Osteoblast (primary cell): ENCODE data around the gene GAD2. TPM values are rescaled to one million over a fixed set of nuclear protein-coding genes. Genes with fewer than 3 reads are reported as not detected.

ENCODE experiments used
- DNase-seq: peaks from one replicate; pipeline ENCODE4 v3.0.0; 2011; ENCODE audit warnings: low spot score, mixed read lengths; ENCODE audit not compliant: insufficient read length; ENCODE audit errors: missing footprints
- H2AFZ ChIP-seq: 2 replicates; pipeline ENCODE4 v1.6.0; 2011; ENCODE audit warnings: mild to moderate bottlenecking, low read length
- H3K27ac ChIP-seq: 2 replicates; pipeline ENCODE4 v1.5.1; 2011; ENCODE audit warnings: mild to moderate bottlenecking, low read depth, low read length, moderate library complexity
- H3K27me3 ChIP-seq: 2 replicates; pipeline ENCODE4 v1.6.0; 2012; ENCODE audit warnings: mild to moderate bottlenecking, control low read depth, inconsistent platforms, low read length, moderate library complexity; ENCODE audit not compliant: insufficient read depth
- H3K36me3 ChIP-seq: 2 replicates; pipeline ENCODE4 v1.5.1; 2011; ENCODE audit warnings: mild to moderate bottlenecking, low read length, control low read depth, moderate library complexity; ENCODE audit not compliant: insufficient read depth
- H3K4me1 ChIP-seq: 2 replicates; pipeline ENCODE4 v1.5.1; 2011; ENCODE audit warnings: mild to moderate bottlenecking, low read length, control low read depth, moderate library complexity; ENCODE audit not compliant: insufficient read depth
- H3K4me2 ChIP-seq: 2 replicates; pipeline ENCODE4 v1.6.0; 2011; ENCODE audit warnings: mild to moderate bottlenecking, low read length; ENCODE audit not compliant: insufficient read depth
- H3K4me3 ChIP-seq: fragments of 200-600 bp; sonication (generic); 3 replicates; pipeline ENCODE4 v1.5.1; 2012; ENCODE audit warnings: mild to moderate bottlenecking, low read length, inconsistent platforms; ENCODE audit not compliant: insufficient read depth
- H3K79me2 ChIP-seq: 2 replicates; pipeline ENCODE4 v1.6.0; 2012; ENCODE audit warnings: mild to moderate bottlenecking, low read length, control low read depth, inconsistent platforms; ENCODE audit not compliant: insufficient read depth
- H3K9me3 ChIP-seq: 2 replicates; pipeline ENCODE4 v1.5.1; 2011; ENCODE audit warnings: low read depth, low read length, control low read depth
- H4K20me1 ChIP-seq: 2 replicates; pipeline ENCODE4 v1.6.0; 2012; ENCODE audit warnings: mild to moderate bottlenecking, low read length, control low read depth; ENCODE audit not compliant: insufficient read depth
- total RNA-seq: library from RNA; depleted of rRNA; stranded (reverse); fragments of >200 nt; gene quantifications from 2 replicates; pipeline ENCODE4 v1.2.3, GENCODE V29; 2012
- TF ChIP-seq, protein P1 (sequence below): IDR thresholded peaks from 2 replicates; pipeline ENCODE4 v1.5.1; 2011; ENCODE audit warnings: mild to moderate bottlenecking, low read depth, low read length, moderate library complexity; ENCODE audit errors: extremely low read depth

Gene GAD2
- total RNA-seq, 1 donor = not detected

DNA sequence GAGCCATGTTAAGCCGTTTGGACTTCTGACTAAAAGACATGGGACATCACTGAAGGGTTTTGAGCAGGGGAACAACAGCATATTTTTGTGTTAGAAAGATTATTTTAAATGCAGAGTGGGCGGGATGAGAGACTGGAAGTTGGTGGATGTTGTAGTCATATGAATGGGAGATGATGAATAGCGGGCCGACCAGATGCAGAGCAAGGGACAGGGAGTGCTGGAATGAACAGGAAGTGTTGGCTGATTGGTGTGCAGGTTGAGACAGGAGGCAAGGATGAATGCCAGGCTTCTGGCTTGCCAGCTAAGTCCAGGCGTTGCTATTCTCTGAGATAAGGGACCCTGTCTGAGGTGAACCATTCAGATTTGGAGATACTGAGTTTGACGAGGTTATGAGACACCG lies 38.0 kb downstream of the GAD2 start:
- Histone ChIP-seq H3K9me3 (no peaks in the 10 kb centered on the region), H3K36me3 (no peaks in the 10 kb centered on the region), H3K4me1 (no peaks in the 10 kb centered on the region), H3K4me2 (no peak overlapping the region), H3K27me3 (no peaks in the 10 kb centered on the region), H2AFZ (no peak overlapping the region), H4K20me1 (no peaks in the 10 kb centered on the region), H3K27ac (no peak overlapping the region), H3K4me3 (no peak overlapping the region), H3K79me2 (no peaks in the 10 kb centered on the region)
- TF ChIP-seq, protein P1, sequence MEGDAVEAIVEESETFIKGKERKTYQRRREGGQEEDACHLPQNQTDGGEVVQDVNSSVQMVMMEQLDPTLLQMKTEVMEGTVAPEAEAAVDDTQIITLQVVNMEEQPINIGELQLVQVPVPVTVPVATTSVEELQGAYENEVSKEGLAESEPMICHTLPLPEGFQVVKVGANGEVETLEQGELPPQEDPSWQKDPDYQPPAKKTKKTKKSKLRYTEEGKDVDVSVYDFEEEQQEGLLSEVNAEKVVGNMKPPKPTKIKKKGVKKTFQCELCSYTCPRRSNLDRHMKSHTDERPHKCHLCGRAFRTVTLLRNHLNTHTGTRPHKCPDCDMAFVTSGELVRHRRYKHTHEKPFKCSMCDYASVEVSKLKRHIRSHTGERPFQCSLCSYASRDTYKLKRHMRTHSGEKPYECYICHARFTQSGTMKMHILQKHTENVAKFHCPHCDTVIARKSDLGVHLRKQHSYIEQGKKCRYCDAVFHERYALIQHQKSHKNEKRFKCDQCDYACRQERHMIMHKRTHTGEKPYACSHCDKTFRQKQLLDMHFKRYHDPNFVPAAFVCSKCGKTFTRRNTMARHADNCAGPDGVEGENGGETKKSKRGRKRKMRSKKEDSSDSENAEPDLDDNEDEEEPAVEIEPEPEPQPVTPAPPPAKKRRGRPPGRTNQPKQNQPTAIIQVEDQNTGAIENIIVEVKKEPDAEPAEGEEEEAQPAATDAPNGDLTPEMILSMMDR = no peak
- no peak for DNase-seq

DNA sequence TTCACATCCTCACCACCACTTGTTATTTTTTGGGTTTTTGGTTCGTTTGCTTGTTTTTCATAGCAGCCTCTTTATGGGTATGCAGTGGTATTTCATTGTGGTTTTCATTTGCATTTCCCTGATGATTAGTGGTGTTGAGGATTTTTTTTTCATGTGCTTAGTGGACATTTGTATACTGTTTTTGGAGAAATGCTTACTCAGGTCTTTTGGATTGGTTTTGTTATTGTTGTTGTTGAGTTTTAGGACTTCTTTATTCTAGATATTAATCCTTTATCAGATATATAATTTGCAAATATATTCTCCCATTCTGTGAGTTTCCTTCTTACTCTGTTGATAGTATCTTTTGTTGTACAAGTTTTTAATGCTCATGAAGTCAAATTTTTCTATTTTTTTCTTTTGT lies 42.8 kb downstream of the GAD2 start:
- no peaks in the 10 kb centered on the region for H3K27me3 ChIP-seq
- H2AFZ ChIP-seq = no peak overlapping the region
- DNase-seq = no peak
- no peaks in the 10 kb centered on the region for H3K9me3 ChIP-seq
- H3K4me2 ChIP-seq = no peak overlapping the region
- H3K36me3 ChIP-seq = no peaks in the 10 kb centered on the region
- H3K27ac ChIP-seq = no peak overlapping the region
- TF ChIP-seq, protein P1 = no peak
- H3K4me1 ChIP-seq = no peaks in the 10 kb centered on the region
- H3K79me2 ChIP-seq = no peaks in the 10 kb centered on the region
- no peaks in the 10 kb centered on the region for H4K20me1 ChIP-seq
- H3K4me3 ChIP-seq = no peak overlapping the region

DNA sequence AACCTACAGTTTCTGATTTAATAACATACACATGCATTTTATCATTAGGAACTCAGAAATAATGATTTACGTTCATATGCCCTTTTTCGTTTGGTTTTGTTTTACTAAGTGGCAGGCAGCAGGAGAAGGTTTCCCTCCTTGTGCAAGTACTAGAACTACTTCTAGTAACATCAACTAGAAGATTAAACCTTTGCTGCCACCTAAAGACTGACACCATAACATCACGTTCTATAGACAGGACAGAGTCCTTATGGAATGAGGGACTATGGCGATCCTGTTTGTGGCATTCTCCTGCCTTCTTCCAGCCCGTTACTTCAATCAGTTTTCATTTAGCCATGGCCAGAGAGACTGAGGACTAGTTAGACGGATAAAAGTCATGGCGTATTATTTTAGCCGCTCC lies 53.2 kb downstream of the GAD2 start:
- no peaks in the 10 kb centered on the region for H4K20me1 ChIP-seq
- H2AFZ ChIP-seq = peak overlapping the region; percentile 50
- H3K27me3 ChIP-seq = no peaks in the 10 kb centered on the region
- H3K27ac ChIP-seq = no peak overlapping the region
- no peaks in the 10 kb centered on the region for H3K79me2 ChIP-seq
- H3K4me1 ChIP-seq = no peaks in the 10 kb centered on the region
- no peaks in the 10 kb centered on the region for H3K9me3 ChIP-seq
- no peak overlapping the region for H3K4me3 ChIP-seq
- H3K4me2 ChIP-seq = peak overlapping the region; percentile 81
- TF ChIP-seq, protein P1 = peak; percentile 41
- DNase-seq = no peak
- H3K36me3 ChIP-seq = no peaks in the 10 kb centered on the region

DNA sequence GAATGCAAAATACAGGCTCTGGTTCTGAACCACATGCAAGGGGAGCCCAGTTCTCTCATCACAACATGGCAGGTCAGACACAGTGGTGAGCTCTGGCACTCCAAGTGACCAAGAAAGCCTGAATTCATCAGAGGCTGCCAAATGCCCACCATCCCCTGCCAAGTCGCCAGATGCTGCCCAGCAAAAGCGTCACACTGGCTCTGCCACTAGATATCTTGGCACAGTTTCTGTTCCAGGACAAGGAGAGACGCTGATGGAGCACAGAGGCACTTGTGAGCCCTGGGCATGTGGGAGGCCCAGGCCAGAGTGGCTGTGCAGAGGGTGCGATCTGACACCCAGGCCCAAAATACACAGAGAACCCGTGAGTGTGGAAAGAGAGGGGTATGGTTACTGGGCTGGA lies 57.8 kb downstream of the GAD2 start:
- H3K36me3 ChIP-seq = no peaks in the 10 kb centered on the region
- H3K4me1 ChIP-seq = no peaks in the 10 kb centered on the region
- H3K9me3 ChIP-seq = no peaks in the 10 kb centered on the region
- no peak overlapping the region for H2AFZ ChIP-seq
- TF ChIP-seq, protein P1 = no peak
- H3K4me2 ChIP-seq = no peak overlapping the region
- no peak overlapping the region for H3K4me3 ChIP-seq
- no peak overlapping the region for H3K27ac ChIP-seq
- no peak for DNase-seq
- no peaks in the 10 kb centered on the region for H3K27me3 ChIP-seq
- H3K79me2 ChIP-seq = no peaks in the 10 kb centered on the region
- no peaks in the 10 kb centered on the region for H4K20me1 ChIP-seq
